GM08714 (cell line): ENCODE measurements around the gene MYO5A.
A peak's percentile ranks its signal among the peaks of the same experiment; 100 is the strongest.
"Not testable (repeated sequence)": the region's sequence is repeated elsewhere in the genome, so short reads cannot be mapped to it uniquely, and the experiment has no call there.

Experiments
- H3K4me3 ChIP-seq: fragments of 200-500 bp; sonication (Bioruptor generic); 2 replicates; pipeline ENCODE4 v1.5.1; 2014; ENCODE audit warnings: mild to moderate bottlenecking, low read length, inconsistent platforms
- ZNF274 ChIP-seq: IDR thresholded peaks from 2 replicates; pipeline ENCODE4 v1.6.1; 2012; ENCODE audit warnings: mild to moderate bottlenecking, low read depth, low read length

Gene MYO5A

GRCh38 chr15:52557274-52557641 is 28.6 kb upstream of the MYO5A start:
- no peak overlapping the region for H3K4me3 ChIP-seq
- TF ChIP-seq ZNF274 = no peak

GRCh38 chr15:52556524-52557273 is 28.0 kb upstream of the MYO5A start:
- no peak overlapping the region for H3K4me3 ChIP-seq
- TF ChIP-seq ZNF274 = no peak

GRCh38 chr15:52552303-52552702 is 23.6 kb upstream of the MYO5A start:
- no peak for TF ChIP-seq ZNF274
- H3K4me3 ChIP-seq = no peak overlapping the region

- TF ChIP-seq ZNF274 = no peak
Measured at GRCh38 chr15:52551762-52552161, 23.1 kb upstream of the MYO5A start.

GRCh38 chr15:52551186-52551585 is 22.5 kb upstream of the MYO5A start:
- H3K4me3 ChIP-seq = not testable (repeated sequence)

More at GRCh38 chr15:52551762-52552161, 23.1 kb upstream of the MYO5A start:
- no peak overlapping the region for H3K4me3 ChIP-seq

GRCh38 chr15:52546031-52546751 is 17.5 kb upstream of the MYO5A start:
- no peak overlapping the region for H3K4me3 ChIP-seq
- no peak for TF ChIP-seq ZNF274

- H3K4me3 ChIP-seq = no peak overlapping the region
- no peak for TF ChIP-seq ZNF274
Measured at GRCh38 chr15:52540374-52541012, 11.8 kb upstream of the MYO5A start.

GRCh38 chr15:52537459-52537858 is 8.8 kb upstream of the MYO5A start:
- no peak overlapping the region for H3K4me3 ChIP-seq
- no peak for TF ChIP-seq ZNF274

- TF ChIP-seq ZNF274 = no peak
- H3K4me3 ChIP-seq = no peak overlapping the region
Measured at GRCh38 chr15:52532427-52532826, 3.7 kb upstream of the MYO5A start.

- H3K4me3 ChIP-seq = peak overlapping the region; percentile 74; the same call in 1 of the 2 replicates
Measured at GRCh38 chr15:52529940-52530339, 1.3 kb upstream of the MYO5A start.

GRCh38 chr15:52529341-52529924 is 753 bp upstream of the MYO5A start:
- no peak for TF ChIP-seq ZNF274
- peak overlapping the region; percentile 74 for H3K4me3 ChIP-seq

More at GRCh38 chr15:52529940-52530339, 1.3 kb upstream of the MYO5A start:
- TF ChIP-seq ZNF274 = no peak

- H3K4me3 ChIP-seq = peak overlapping the region; percentile 74
- no peak for TF ChIP-seq ZNF274
Measured at GRCh38 chr15:52527911-52528563, 643 bp downstream of the MYO5A start.

GRCh38 chr15:52527196-52527910 is 1.3 kb downstream of the MYO5A start:
- H3K4me3 ChIP-seq = peak overlapping the region; percentile 74
- TF ChIP-seq ZNF274 = no peak
